ENCODE results near the gene ATP1A1.

Gene ATP1A1

DNA sequence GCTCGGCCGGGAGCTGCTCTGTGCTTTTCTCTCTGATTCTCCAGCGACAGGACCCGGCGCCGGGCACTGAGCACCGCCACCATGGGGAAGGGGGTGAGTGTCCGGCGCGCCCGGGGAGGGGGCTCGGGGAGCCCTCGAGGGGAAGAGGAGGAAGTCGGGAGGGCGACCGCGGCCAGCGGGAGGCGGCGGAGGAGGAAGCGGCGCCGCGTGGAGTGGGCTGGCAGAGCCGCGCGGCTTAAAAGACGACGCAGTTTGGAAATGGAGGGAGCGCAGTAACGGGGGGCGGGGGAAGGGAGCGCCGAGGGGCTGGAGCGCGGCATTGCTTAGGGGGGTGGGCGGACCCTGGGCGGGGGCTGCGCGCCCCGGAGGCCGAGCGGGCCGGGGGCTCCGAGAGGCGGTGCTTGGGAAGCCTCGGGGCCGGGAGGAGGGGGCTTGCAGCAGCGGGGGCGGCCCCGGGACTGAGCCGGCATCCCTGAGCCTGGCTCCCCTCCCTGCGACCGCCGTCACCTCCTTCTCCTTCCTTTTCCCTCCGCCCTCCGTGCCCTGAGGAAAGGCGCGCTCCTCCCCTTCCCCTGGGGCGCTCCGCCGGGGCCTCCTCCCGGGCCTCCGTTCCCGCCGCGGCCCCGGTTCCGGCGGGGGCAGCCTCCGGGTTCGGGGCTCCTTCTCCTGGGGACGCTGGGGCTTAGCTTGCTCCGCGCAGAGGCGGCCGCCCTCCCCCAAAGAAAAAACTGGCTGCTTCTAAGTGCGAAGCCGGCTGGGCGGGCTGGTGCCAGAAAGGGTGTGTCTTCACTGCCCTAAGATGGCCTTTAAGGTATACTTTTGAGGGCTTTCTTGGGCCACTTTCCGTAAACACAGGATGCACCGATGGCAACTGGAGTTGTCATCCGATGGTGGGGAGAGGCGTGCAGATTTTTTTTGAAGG, 648 bp downstream of the ATP1A1 start:
- no peak for DNase-seq

DNA sequence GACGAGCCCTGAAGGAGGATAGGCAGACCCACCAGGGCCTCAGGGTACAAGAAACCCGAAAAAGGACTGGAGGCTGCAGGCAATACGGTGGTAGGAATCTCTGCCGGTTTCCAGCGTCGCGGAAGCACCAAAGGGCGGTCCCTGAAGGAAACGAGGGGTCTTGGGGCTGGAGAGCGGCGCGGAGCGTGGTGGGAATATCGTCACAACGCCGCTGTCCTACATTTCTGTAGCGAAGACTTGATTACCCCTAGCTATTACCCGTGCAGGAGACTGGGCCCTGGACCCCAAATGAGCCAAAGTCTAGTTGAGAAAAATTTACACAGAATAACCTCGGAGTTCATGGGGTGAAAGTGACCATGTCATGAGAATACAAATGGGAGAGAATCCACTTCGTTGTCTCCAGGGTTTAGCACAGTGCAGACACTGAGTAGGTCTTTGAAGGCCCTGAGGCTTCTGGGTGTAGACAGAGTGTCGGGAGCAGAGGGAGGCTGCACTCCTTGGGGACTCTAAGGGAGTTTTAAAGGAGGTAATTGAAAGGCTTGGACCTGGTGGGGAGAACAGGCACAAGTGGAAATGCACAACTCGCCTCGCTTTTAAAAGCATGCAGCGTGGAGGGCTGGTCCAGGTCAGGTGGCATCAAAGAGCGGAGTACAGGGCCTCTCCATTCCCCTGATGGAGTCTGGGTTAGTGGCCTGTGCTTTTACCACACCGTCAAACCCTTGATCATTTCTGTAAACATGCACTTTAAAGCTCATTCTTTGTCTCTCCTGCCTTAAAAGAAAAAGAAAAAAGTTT, 1.5 kb downstream of the ATP1A1 start:
- DNase-seq, result no peak

DNA sequence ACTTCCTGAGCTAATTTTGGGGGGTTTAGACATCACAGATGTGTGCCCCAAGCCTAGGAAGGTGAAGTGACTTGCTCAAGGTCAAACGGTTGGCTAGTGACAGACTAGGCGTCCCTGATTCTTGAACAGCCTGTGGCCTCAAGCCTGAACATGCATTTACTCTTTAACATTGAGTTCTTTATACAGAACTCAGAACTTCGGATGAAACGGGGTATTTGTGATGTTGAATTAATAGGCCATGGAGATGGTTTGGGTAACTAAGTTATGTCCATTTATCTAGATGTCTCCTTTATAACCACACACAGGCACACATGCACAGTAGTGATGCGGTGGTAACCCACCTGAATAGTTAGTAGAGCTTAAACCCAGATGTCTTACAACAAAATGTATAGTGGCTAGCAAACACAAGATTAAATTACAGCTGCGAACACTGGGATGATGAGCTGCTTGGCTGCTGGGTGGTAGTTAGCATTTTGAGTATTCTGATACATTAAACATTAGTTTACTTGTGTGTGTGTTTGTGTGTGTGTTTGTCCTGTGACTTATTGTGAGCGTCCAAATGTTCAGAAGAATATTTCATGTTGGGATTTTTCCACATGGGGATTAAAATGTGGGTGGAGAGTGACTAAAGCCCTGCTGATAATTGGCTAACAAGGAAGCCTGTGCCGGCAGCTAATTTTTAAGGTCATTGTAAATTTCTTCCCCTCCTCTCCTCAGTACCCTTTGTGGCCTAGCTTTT, 2.3 kb downstream of the ATP1A1 start:
- no peak for DNase-seq

DNA sequence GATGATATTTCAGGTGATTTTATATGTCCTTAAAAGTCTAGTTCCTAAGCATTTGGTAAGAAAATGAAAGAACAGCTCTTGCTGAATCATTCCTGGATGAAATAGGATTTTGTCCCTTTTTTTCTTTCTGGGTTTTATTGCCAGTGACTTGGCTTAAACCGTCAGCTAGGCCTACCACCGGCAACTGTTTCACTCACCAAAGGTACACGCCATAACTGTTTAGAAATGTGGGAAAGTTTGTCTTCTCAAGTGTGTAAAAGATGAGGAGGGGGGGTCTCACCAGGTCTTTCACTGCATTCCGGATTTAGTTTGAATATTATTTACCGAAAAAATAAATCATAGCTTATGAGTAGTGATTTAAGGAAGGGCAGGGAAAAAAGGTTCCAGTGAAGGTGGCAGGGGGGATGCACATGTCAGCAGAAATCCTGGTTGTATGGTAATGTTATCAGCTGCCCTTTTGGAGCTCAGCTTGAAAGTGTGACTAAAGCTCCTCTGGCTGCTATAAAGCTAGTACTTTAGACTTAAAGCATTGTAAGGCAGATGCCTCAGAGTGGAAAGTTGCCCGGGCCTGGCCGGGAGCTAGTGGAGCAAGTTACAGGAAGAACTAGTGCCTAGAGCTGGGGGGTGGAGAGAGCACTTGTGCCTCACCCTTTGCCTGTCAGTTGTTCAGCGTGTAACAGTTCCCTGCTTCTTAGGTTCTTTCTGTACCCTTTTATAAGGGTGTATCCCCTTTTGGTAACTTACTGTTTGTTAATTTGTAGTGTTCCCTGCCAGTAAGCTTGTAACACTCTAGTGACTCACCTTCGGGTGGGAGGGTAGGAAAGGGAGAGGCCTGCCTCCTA, 3.1 kb downstream of the ATP1A1 start:
- peak; percentile 65 for DNase-seq

GRCh38 chr1:116376729-116377086, 3.7 kb downstream of the ATP1A1 start:
- DNase-seq, result no peak

DNA sequence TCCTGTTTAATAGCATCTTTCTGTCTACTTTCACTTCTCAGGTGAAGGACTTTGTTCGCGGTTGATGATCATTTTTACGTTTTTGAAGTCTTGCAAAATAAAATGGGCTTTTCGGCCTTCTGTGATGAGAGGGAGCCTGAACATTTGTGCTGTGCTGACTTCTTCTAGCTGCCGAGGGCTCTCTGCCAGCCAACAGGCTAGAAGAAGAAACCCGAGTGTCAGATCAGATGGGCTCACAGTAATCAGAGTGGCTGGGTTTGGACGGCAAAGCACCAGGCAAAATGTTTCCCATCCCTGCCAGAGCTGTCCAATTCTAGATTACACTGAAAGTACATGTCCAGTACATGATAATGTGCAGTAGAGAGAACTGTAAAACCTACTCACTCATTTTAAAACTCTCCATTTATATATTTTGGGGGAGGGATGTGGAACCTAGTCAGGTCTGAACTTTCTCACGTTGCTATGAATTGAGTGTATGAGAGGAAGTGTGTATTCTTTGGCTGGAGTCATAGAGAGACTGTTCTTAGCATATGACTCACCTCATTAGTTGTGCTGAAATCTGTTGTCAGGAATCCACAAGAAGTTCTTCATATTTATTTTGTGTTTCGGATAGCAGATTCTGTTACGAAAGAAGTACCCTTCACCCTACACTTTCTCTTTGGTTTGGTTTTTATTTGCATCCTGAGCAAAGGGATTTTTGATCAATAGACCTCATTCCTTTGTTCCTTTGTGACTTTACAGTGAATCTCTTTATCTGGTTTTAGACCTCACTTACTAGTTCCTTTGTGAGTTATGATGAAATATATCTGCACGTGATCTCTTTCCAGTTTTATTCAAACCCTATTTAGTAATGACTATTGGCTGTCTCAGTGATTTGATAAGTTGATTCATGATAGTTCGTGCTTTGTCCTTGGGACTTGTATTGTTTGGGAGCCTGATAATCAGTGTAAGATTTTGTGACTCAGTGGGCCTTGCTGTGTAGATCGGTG, 4.8 kb downstream of the ATP1A1 start:
- peak; percentile 87 for DNase-seq

DNA sequence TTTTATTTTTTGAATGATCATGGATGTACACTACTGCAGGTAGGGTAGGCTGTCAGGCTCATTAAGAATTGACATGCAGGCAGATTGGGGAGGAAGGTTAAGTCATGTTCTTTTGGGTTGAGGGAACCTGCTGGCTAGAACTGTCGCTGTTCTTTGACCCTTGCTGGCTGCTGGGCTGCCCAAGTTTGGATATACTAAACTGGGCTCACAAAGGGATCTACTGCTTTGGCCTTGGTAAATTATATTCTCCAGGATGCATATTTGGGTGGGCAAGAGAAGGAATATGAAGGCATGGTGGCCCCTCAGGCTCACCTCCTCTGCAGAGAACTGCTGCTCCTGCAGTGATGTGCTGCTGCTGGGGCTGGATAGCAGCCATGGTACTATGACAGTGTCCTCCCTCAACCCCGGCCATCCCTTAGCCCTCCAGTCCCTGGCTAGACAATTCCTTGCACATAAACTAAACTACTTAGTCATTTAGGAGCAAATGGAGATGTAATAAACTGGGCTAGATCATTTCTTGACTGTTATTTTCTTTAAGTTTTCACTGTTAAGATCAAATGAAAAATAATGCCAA, 6.1 kb downstream of the ATP1A1 start:
- no peak for DNase-seq

- no peak for DNase-seq
Observed at GRCh38 chr1:116379674-116380498, 6.8 kb downstream of the ATP1A1 start.

GRCh38 chr1:116380499-116381242, 7.6 kb downstream of the ATP1A1 start:
- no peak for DNase-seq

DNA sequence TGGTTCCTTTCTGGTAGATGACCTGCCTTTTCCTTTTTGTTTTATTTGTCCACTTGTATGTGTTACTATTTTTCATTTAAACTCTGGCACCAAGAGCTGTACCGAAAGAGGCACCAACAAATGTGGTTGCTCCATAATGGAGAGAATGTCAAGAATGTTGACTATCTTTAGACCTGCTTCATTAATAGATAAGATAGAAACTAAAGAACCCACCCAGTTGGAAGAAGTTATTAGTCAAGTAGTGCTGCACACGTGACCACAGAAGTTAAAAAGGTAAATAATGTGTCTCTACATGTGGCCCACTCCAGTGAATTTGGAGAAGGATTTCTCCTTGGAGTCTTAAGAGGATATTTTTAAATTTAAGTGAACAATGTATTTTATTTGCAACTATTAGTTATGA, 9.3 kb downstream of the ATP1A1 start:
- DNase-seq, result no peak

GRCh38 chr1:116382857-116383483, 9.9 kb downstream of the ATP1A1 start:
- no peak for DNase-seq

DNA sequence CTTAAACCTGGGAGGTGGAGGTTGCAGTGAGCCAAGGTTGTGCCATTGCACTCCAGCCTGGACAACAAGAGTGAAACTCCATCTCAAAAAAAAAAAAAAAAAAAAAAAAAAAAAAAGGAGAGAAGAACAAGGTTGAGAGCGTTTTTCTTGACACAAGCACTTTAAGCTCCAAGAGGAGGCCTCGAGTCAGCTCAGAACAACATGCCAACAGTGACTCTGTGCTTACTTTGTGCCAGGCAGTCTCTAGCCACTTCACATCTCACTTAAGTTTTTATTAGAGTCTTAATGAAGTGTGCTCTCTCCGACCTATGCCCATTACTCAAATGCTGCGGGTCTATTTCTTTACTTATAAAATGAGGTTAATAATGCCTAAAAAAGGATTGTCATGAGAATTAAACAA, 13.0 kb downstream of the ATP1A1 start:
- no peak for DNase-seq

DNA sequence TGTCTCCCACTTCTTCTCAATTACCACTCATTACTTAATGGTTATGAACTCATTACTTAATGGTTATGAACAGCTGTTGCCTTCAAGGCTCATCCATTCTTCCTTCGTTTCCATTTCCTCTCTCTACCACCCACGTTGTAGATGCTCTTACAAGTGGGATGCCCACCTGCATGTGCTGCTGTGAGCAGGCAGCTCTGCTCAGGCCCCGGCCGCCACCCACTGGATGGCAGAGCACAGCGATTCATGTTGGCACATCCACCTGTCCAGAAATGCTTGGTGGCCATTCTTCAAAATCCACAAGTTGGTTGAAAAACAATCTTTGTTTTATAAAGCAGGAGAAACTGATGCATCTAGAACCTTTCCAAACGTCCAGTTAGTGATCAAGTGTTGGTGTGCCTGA, 14.5 kb downstream of the ATP1A1 start:
- DNase-seq, result no peak

- no peak for DNase-seq
Observed at GRCh38 chr1:116388122-116388521, 15.1 kb downstream of the ATP1A1 start.

GRCh38 chr1:116389013-116389412, 16.0 kb downstream of the ATP1A1 start:
- DNase-seq, result no peak

GRCh38 chr1:116389686-116390085, 16.6 kb downstream of the ATP1A1 start:
- DNase-seq, result no peak

DNA sequence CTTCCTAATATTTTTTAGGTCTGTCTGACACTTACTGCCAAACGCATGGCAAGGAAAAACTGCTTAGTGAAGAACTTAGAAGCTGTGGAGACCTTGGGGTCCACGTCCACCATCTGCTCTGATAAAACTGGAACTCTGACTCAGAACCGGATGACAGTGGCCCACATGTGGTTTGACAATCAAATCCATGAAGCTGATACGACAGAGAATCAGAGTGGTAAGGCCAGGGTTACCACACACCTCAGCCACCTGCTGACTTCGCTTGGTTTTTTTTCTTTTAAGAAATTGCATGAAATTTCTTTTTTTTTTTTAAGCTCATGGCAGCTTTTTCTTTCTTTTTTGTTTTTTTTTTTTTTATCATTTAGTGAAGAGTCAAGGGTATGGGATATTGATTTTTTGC, 17.2 kb downstream of the ATP1A1 start:
- no peak for DNase-seq

GRCh38 chr1:116391185-116391584, 18.1 kb downstream of the ATP1A1 start:
- no peak for DNase-seq

Measured in kidney glomerular epithelial cell (primary cell).